Keratinocyte (primary cell): Measurements from ENCODE around the gene DNAH3. TPM values are rescaled to one million over a fixed set of nuclear protein-coding genes. Genes with fewer than 3 reads are reported as not detected.

Source experiments
- DNase-seq: peaks from one replicate; pipeline ENCODE4 v3.0.0-alpha.2; 2011; ENCODE audit warnings: low read depth, missing footprints, low spot score
- FAIRE-seq: peaks from 2 replicates; lab custom pipeline; 2011; peaks lifted over from hg19 to GRCh38; lab: Jason Lieb, UNC
- H2AFZ ChIP-seq: 2 replicates; pipeline ENCODE4 v1.6.0; 2012; ENCODE audit warnings: low read length, control low read depth, inconsistent platforms; ENCODE audit not compliant: control insufficient read depth
- H3K27ac ChIP-seq: 2 replicates; pipeline ENCODE4 v1.5.1; 2011; ENCODE audit warnings: low read length; ENCODE audit not compliant: control insufficient read depth, insufficient read depth
- H3K27me3 ChIP-seq: 3 replicates; pipeline ENCODE4 v1.6.0; 2011; ENCODE audit warnings: low read length; ENCODE audit not compliant: control insufficient read depth, insufficient read depth; ENCODE audit errors: extremely low read depth
- H3K36me3 ChIP-seq, 2 experiments: 2 replicates in 1 of 2; 3 replicates in 1 of 2; pipeline ENCODE4 v1.5.1; 2011; ENCODE audit warnings: low read length in 2 of 2, mild to moderate bottlenecking in 1 of 2; ENCODE audit not compliant: control insufficient read depth in 2 of 2, insufficient read depth in 2 of 2; ENCODE audit errors: extremely low read depth in 1 of 2
- H3K4me1 ChIP-seq: 3 replicates; pipeline ENCODE4 v1.5.1; 2011; ENCODE audit warnings: low read length; ENCODE audit not compliant: control insufficient read depth, insufficient read depth; ENCODE audit errors: extremely low read depth
- H3K4me2 ChIP-seq: 3 replicates; pipeline ENCODE4 v1.6.0; 2011; ENCODE audit warnings: low read depth, low read length; ENCODE audit not compliant: control insufficient read depth, insufficient read depth; ENCODE audit errors: extremely low read depth
- H3K4me3 ChIP-seq, 3 experiments: fragments of 200-600 bp in 1 of 3; sonication (generic) in 1 of 3; 2 replicates in 2 of 3; 3 replicates in 1 of 3; pipeline ENCODE4 v1.5.1; 2011 to 2016; ENCODE audit warnings: low read length in 3 of 3, mild to moderate bottlenecking in 3 of 3, control low read depth in 2 of 3, inconsistent platforms in 1 of 3, low read depth in 1 of 3, mixed read lengths in 1 of 3, mixed run types in 1 of 3, moderate library complexity in 1 of 3; ENCODE audit not compliant: control insufficient read depth in 2 of 3, insufficient read depth in 2 of 3; ENCODE audit errors: extremely low read depth in 1 of 3
- H3K79me2 ChIP-seq: 2 replicates; pipeline ENCODE4 v1.6.0; 2012; ENCODE audit warnings: low read length; ENCODE audit not compliant: control insufficient read depth, insufficient read depth
- H3K9ac ChIP-seq: 3 replicates; pipeline ENCODE4 v1.6.0; 2011; ENCODE audit warnings: low read length; ENCODE audit not compliant: control insufficient read depth, insufficient read depth; ENCODE audit errors: extremely low read depth
- H3K9me1 ChIP-seq: 3 replicates; pipeline ENCODE4 v1.6.0; 2011; ENCODE audit warnings: low read length; ENCODE audit not compliant: control insufficient read depth, insufficient read depth; ENCODE audit errors: extremely low read depth
- H3K9me3 ChIP-seq: 2 replicates; pipeline ENCODE4 v1.5.1; 2012; ENCODE audit warnings: low read depth, low read length; ENCODE audit not compliant: control insufficient read depth
- H4K20me1 ChIP-seq: 3 replicates; pipeline ENCODE4 v1.6.0; 2011; ENCODE audit warnings: low read length; ENCODE audit not compliant: control insufficient read depth, insufficient read depth; ENCODE audit errors: extremely low read depth
- EZH2 ChIP-seq: IDR thresholded peaks from one replicate; pipeline ENCODE4 v1.6.1; 2012; ENCODE audit warnings: inconsistent platforms, mild to moderate bottlenecking, low read length, moderate library complexity
- dilution Hi-C: fragments of 300-500 bp; cut with MboI; formaldehyde crosslinking; loops from one replicate; pipeline ENCODE4 v1.7.0; 2020; ENCODE audit warnings: low sequenced_read_pairs; ENCODE audit not compliant: extremely low pct_ligation_motif_present
- polyA plus RNA-seq, 5 experiments: library from polyadenylated mRNA; depleted of rRNA in 3 of 5; stranded (reverse) in 3 of 5; stranded (forward) in 1 of 5; unstranded in 1 of 5; fragments of >200 nt; gene quantifications; 1 replicate in 1 of 5; 2 replicates in 3 of 5; 3 replicates in 1 of 5; pipeline versions ENCODE4 v1.2.1 to v1.2.3, GENCODE V29; 2011 to 2012; ENCODE audit warnings: missing spikeins in 2 of 5, low read depth in 1 of 5, low replicate concordance in 1 of 5
- TF ChIP-seq, protein P1 (sequence below), 3 experiments: IDR thresholded peaks in 1 of 3; conservative IDR thresholded peaks in 1 of 3; optimal IDR thresholded peaks in 1 of 3; 2 replicates in 2 of 3; 3 replicates in 1 of 3; pipeline versions ENCODE3 to v1.5.1; 2011; ENCODE audit warnings: low read length in 3 of 3, mild to moderate bottlenecking in 3 of 3, moderate library complexity in 2 of 3, control low read depth in 1 of 3, inconsistent platforms in 1 of 3; ENCODE audit not compliant: insufficient read depth in 2 of 3; ENCODE audit errors: extremely low read depth in 1 of 3

Gene DNAH3
- polyA plus RNA-seq, 1 donor (not counting 4 experiments of a cell fraction or from before 2014, with no cell fraction given), result 1.2 TPM

DNA sequence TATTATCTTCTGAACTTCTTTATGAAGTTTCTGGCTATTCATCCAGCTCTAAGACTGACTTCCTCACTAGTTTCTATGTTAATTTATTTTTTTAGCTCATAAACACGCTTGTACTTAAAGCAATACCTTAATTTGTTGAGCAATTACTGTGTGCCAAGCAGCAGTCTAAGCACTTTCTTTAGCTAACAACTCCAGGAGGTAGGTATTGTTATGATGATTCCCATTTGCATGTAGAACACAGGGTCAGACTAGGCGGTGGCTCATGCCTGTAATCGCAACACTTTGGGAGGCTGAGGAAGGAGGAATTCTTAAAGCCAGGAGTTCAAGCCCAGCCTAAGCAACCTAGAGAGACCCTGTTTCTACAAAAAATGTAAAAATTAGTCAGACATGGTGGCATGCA is 19.8 kb downstream of the DNAH3 start:
- no peak overlapping the region for H3K4me3 ChIP-seq
- H3K4me1 ChIP-seq, result no peaks in the 10 kb centered on the region
- H3K27me3 ChIP-seq, result no peaks in the 10 kb centered on the region
- dilution Hi-C loops, result no loop called here
- H3K9ac ChIP-seq, result no peak overlapping the region
- no peak overlapping the region for H3K4me2 ChIP-seq
- H3K27ac ChIP-seq, result no peak overlapping the region
- H4K20me1 ChIP-seq, result no peaks in the 10 kb centered on the region
- no peaks in the 10 kb centered on the region for H3K79me2 ChIP-seq
- FAIRE-seq (no peak), DNase-seq (no peak)
- no peak overlapping the region for H2AFZ ChIP-seq
- H3K9me1 ChIP-seq, result no peaks in the 10 kb centered on the region
- no peaks in the 10 kb centered on the region for H3K9me3 ChIP-seq
- H3K36me3 ChIP-seq, result no peaks in the 10 kb centered on the region
- TF ChIP-seq EZH2, result no peak
- TF ChIP-seq, protein P1, sequence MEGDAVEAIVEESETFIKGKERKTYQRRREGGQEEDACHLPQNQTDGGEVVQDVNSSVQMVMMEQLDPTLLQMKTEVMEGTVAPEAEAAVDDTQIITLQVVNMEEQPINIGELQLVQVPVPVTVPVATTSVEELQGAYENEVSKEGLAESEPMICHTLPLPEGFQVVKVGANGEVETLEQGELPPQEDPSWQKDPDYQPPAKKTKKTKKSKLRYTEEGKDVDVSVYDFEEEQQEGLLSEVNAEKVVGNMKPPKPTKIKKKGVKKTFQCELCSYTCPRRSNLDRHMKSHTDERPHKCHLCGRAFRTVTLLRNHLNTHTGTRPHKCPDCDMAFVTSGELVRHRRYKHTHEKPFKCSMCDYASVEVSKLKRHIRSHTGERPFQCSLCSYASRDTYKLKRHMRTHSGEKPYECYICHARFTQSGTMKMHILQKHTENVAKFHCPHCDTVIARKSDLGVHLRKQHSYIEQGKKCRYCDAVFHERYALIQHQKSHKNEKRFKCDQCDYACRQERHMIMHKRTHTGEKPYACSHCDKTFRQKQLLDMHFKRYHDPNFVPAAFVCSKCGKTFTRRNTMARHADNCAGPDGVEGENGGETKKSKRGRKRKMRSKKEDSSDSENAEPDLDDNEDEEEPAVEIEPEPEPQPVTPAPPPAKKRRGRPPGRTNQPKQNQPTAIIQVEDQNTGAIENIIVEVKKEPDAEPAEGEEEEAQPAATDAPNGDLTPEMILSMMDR (optimal IDR thresholded peaks at IDR 0.05 in 1 of 3, IDR thresholded peaks at IDR 0.05 in 1 of 3, conservative IDR thresholded peaks at IDR 0.05 in 1 of 3; ENCODE audit: extremely low read depth in 1 of 3, insufficient read depth in 2 of 3, low read length in 3 of 3), result no peak

DNA sequence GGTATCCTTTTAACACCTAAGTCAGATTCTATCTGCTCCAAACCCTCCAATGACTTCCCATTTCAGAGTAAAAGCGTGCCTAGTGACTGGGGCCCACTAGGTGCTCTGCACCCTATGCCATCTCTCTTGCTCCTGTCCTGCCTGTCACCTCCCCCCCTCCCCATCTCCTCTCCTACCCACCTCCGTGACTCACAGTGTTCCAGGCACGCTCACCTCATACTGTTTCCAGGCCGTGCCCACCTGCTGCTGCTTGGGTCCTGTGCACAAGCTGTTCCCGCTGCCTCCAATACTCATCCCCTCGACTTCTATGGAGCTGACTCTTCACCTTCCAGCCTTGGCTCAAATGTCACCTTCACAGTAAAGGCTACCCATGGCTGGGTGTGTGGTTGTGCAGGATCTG is 21.7 kb downstream of the DNAH3 start:
- H3K4me1 ChIP-seq, result no peaks in the 10 kb centered on the region
- H3K27me3 ChIP-seq, result peaks cover 7% of the 10 kb centered on the region
- no peak overlapping the region for H3K9ac ChIP-seq
- H3K27ac ChIP-seq, result no peak overlapping the region
- DNase-seq, result no peak
- FAIRE-seq, result no peak
- no peaks in the 10 kb centered on the region for H3K36me3 ChIP-seq
- H3K4me2 ChIP-seq, result no peak overlapping the region
- dilution Hi-C loops, result no loop called here
- no peak for TF ChIP-seq EZH2
- TF ChIP-seq, protein P1 (optimal IDR thresholded peaks at IDR 0.05 in 1 of 3, IDR thresholded peaks at IDR 0.05 in 1 of 3, conservative IDR thresholded peaks at IDR 0.05 in 1 of 3; ENCODE audit: extremely low read depth in 1 of 3, insufficient read depth in 2 of 3, low read length in 3 of 3), result no peak
- H3K79me2 ChIP-seq, result no peaks in the 10 kb centered on the region
- H3K9me3 ChIP-seq, result no peaks in the 10 kb centered on the region
- no peaks in the 10 kb centered on the region for H3K9me1 ChIP-seq
- no peaks in the 10 kb centered on the region for H4K20me1 ChIP-seq
- no peak overlapping the region for H3K4me3 ChIP-seq
- H2AFZ ChIP-seq, result no peak overlapping the region
